Measurements from ENCODE around the gene CCDC74B.
"Not testable (repeated sequence)": the region's sequence is repeated elsewhere in the genome, so short reads cannot be mapped to it uniquely, and the experiment has no call there.

DNA sequence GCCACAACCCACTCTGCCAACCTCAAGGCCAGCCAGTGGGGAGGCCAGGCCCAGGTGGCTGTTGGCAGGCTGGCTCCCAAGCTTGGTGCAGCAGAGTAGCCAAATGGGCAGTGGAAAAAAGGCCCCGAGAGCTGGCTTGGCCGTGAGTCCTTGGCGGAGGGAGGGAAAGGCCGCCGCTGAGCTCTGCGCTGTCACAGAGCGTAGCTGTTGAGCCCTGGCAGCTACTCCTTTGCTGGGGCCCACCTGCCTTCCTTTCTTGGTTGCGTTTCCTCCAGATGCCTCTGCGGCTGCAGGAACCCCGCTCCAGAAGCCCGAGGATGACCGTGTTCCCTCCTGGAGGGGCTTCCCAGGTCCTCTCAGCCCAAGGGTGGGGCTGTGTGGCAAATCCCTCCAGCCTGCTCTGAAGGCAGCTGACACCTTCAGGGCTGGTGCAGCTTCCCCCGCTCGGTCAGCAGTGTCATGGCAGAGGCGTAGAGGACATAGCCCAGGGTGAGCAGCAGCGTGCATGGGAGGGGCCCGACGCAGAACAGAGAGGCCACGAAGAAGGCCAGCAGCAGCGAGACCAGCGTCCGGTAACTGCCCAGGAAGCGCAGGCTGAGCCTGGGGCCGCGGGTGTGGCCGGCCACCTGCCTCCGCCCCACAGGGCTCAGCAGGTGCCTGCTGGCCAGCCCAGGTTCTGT, 7.4 kb upstream of the CCDC74B start:
- TF ChIP-seq, protein P1, sequence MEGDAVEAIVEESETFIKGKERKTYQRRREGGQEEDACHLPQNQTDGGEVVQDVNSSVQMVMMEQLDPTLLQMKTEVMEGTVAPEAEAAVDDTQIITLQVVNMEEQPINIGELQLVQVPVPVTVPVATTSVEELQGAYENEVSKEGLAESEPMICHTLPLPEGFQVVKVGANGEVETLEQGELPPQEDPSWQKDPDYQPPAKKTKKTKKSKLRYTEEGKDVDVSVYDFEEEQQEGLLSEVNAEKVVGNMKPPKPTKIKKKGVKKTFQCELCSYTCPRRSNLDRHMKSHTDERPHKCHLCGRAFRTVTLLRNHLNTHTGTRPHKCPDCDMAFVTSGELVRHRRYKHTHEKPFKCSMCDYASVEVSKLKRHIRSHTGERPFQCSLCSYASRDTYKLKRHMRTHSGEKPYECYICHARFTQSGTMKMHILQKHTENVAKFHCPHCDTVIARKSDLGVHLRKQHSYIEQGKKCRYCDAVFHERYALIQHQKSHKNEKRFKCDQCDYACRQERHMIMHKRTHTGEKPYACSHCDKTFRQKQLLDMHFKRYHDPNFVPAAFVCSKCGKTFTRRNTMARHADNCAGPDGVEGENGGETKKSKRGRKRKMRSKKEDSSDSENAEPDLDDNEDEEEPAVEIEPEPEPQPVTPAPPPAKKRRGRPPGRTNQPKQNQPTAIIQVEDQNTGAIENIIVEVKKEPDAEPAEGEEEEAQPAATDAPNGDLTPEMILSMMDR (conservative IDR thresholded peaks at IDR 0.05) = not testable (repeated sequence)
- not testable (repeated sequence) for TF ChIP-seq EZH2 (IDR thresholded peaks at IDR 0.05; ENCODE audit: low read depth)

Data from PC-9 (cell line).